Dermis blood vessel endothelial cell (primary cell): Measurements from ENCODE around the gene ZRANB1. TPM values are rescaled to one million over a fixed set of nuclear protein-coding genes. Genes with fewer than 3 reads are reported as not detected.

Experiments used
- DNase-seq: peaks from one replicate; pipeline ENCODE4 v3.0.0; 2010
- total RNA-seq: library from RNA; depleted of rRNA; stranded (reverse); fragments of >200 nt; gene quantifications from 2 replicates; pipeline ENCODE4 v1.2.3, GENCODE V29; 2014

ZRANB1 gene
- total RNA-seq, 1 donor from 2014 or later, result 25.4 TPM

GRCh38 chr10:124921261-124921660 is 20.7 kb upstream of the ZRANB1 start:
- DNase-seq, result no peak

GRCh38 chr10:124923684-124924083 is 18.2 kb upstream of the ZRANB1 start:
- DNase-seq, result no peak

GRCh38 chr10:124926548-124926947 is 15.4 kb upstream of the ZRANB1 start:
- no peak for DNase-seq

- no peak for DNase-seq
Observed at GRCh38 chr10:124928087-124928486, 13.8 kb upstream of the ZRANB1 start.

GRCh38 chr10:124928545-124928944 is 13.4 kb upstream of the ZRANB1 start:
- DNase-seq, result no peak

- DNase-seq, result no peak
Observed at GRCh38 chr10:124935946-124936345, 6.0 kb upstream of the ZRANB1 start.

- DNase-seq, result no peak
Observed at GRCh38 chr10:124936813-124937212, 5.1 kb upstream of the ZRANB1 start.

- no peak for DNase-seq
Observed at GRCh38 chr10:124939290-124939689, 2.6 kb upstream of the ZRANB1 start.

GRCh38 chr10:124942317-124943169 is 620 bp downstream of the ZRANB1 start:
- no peak for DNase-seq

GRCh38 chr10:124943301-124944092 is 1.6 kb downstream of the ZRANB1 start:
- peak; percentile 17 for DNase-seq

GRCh38 chr10:124944982-124945381 is 3.1 kb downstream of the ZRANB1 start:
- DNase-seq, result no peak

GRCh38 chr10:124946945-124947344 is 5.0 kb downstream of the ZRANB1 start:
- DNase-seq, result no peak

GRCh38 chr10:124949543-124949942 is 7.6 kb downstream of the ZRANB1 start:
- no peak for DNase-seq

- no peak for DNase-seq
Observed at GRCh38 chr10:124952123-124952522, 10.2 kb downstream of the ZRANB1 start.

- no peak for DNase-seq
Observed at GRCh38 chr10:124953421-124953820, 11.5 kb downstream of the ZRANB1 start.

GRCh38 chr10:124955243-124955642 is 13.3 kb downstream of the ZRANB1 start:
- DNase-seq, result no peak

- no peak for DNase-seq
Observed at GRCh38 chr10:124955868-124956267, 13.9 kb downstream of the ZRANB1 start.

GRCh38 chr10:124956764-124957163 is 14.8 kb downstream of the ZRANB1 start:
- no peak for DNase-seq

- DNase-seq, result no peak
Observed at GRCh38 chr10:124957404-124957947, 15.6 kb downstream of the ZRANB1 start.

GRCh38 chr10:124959564-124959963 is 17.6 kb downstream of the ZRANB1 start:
- DNase-seq, result no peak

- no peak for DNase-seq
Observed at GRCh38 chr10:124961248-124961570, 19.3 kb downstream of the ZRANB1 start.

GRCh38 chr10:124962421-124962820 is 20.5 kb downstream of the ZRANB1 start:
- no peak for DNase-seq

- DNase-seq, result no peak
Observed at GRCh38 chr10:124963866-124964720, 22.2 kb downstream of the ZRANB1 start.
